Lower leg skin (tissue), 3 donors: ENCODE results near the gene CYFIP2.

ENCODE experiments used
- CTCF ChIP-seq, 3 donors: fragments of 450-650 bp; IDR thresholded peaks; one replicate each; pipeline ENCODE4 v1.5.1; 2016; ENCODE audit warnings: antibody characterized with exemption in 3 of 3, mild to moderate bottlenecking in 3 of 3, moderate library complexity in 2 of 3
- POLR2A ChIP-seq, 2 donors: fragments of 450-650 bp; IDR thresholded peaks; one replicate each; pipeline ENCODE4 v1.6.1; 2016 to 2017; ENCODE audit warnings: antibody characterized with exemption in 2 of 2, mild to moderate bottlenecking in 1 of 2, moderate library complexity in 1 of 2

GRCh38 chr5:157388111-157388710 lies 122.3 kb downstream of the CYFIP2 start:
- TF ChIP-seq CTCF (IDR thresholded peaks at IDR 0.05) (no peak), POLR2A (IDR thresholded peaks at IDR 0.05) (no peak)
